Heart right ventricle (tissue), 16 donors: ENCODE data around the gene MBD5. TPM values are rescaled to one million over a fixed set of nuclear protein-coding genes. Genes with fewer than 3 reads are reported as not detected.

Source experiments
- ATAC-seq, 8 donors: fragments of 200-7000 bp; cut with Tn5 transposase; one replicate each; pipeline ENCODE4 v1.9.1; 2020; ENCODE audit warnings: mild to moderate bottlenecking in 8 of 8, moderate library complexity in 8 of 8, moderate number of reproducible peaks in 1 of 8
- DNase-seq, 2 donors: peaks; one replicate each; pipeline ENCODE4 v3.0.0-alpha.2; 2020
- H3K27ac ChIP-seq, 10 donors: fragments of 200-600 bp; sonication (generic) in 2 of 10; one replicate each; pipeline versions ENCODE4 v1.5.0 to v1.8.0; 2020 to 2022; ENCODE audit warnings: mild to moderate bottlenecking in 3 of 10
- H3K27me3 ChIP-seq, 7 donors: fragments of 200-600 bp; one replicate each; pipeline ENCODE4 v1.8.0; 2021 to 2022; ENCODE audit warnings: mild to moderate bottlenecking in 2 of 7
- H3K36me3 ChIP-seq, 9 donors: fragments of 200-600 bp; sonication (generic) in 1 of 9; one replicate each; pipeline versions ENCODE4 v1.5.0 to v1.8.0; 2020 to 2022; ENCODE audit warnings: mild to moderate bottlenecking in 2 of 9
- H3K4me1 ChIP-seq, 9 donors: fragments of 200-600 bp; sonication (generic) in 1 of 9; one replicate each; pipeline versions ENCODE4 v1.5.0 to v1.8.0; 2020 to 2022; ENCODE audit warnings: mild to moderate bottlenecking in 4 of 9
- H3K4me3 ChIP-seq, 10 donors: fragments of 200-600 bp; sonication (generic) in 2 of 10; one replicate each; pipeline versions ENCODE4 v1.5.0 to v1.8.0; 2020 to 2022; ENCODE audit warnings: mild to moderate bottlenecking in 7 of 10, moderate library complexity in 2 of 10
- H3K9me3 ChIP-seq, 11 donors: fragments of 200-600 bp in 10 of 11; sonication (generic) in 2 of 11; one replicate each; pipeline versions ENCODE4 v1.5.0 to v1.8.0; 2013 to 2022; ENCODE audit warnings: mild to moderate bottlenecking in 2 of 11, control low read depth in 1 of 11, moderate library complexity in 1 of 11
- CTCF ChIP-seq, 9 donors: fragments of 200-600 bp; sonication (generic) in 2 of 9; IDR thresholded peaks; one replicate each; pipeline versions ENCODE4 v1.5.0 to v1.8.0; 2021 to 2022; ENCODE audit warnings: antibody characterized with exemption in 9 of 9, mild to moderate bottlenecking in 5 of 9, moderate library complexity in 1 of 9
- WGBS, 2 donors: extraction: QIAGEN DNeasy Blood & Tissue Kit; methylation state at CpG; one replicate each; pipeline ENCODE4 v1.1.7; 2013; ENCODE audit warnings: inconsistent platforms in 1 of 2; 5-methylcytosine and 5-hydroxymethylcytosine counted together
- intact Hi-C, 10 donors: fragments of 100-400 bp; cut with DNase I; formaldehyde crosslinking; loops; one replicate each; pipeline versions ENCODE4 v1.11.1 to v1.14.2; 2022
- polyA plus RNA-seq, 2 donors: library from polyadenylated mRNA; stranded (reverse); fragments of 200-250 nt; gene quantifications; one replicate each; pipeline ENCODE4 v1.2.3, GENCODE V29; 2013
- total RNA-seq, 10 donors: library from RNA; stranded (reverse); fragmentation: NEBNext Ultra II Directional in 3 of 10; extraction: Animal tissue kit (Norgen Biotek cat#: 25700) in 3 of 10; gene quantifications; one replicate each; pipeline versions ENCODE4 v1.2.1 to v1.2.4, GENCODE V29; 2021 to 2023
- donor health status: Arrhythmogenic right ventricular cardiomyopathy.
- donor health status: ischemic (EF 13 %, LVEDD 7.1; RV severe dilation, severe dysfunction).
- donor health status: healthy with polysubstance abuse.
- donor health status: DM: no; HTN: yes; CAD: no.
- donor health status: DM: no; HTN: no; CAD: no.
- donor health status: ischemic (EF 25% LVEDD 6.9; RV normal size, moderate dysfunction).
- donor health status: ischemic (EF 25% LVEDD 5.7; RV mildly dilated, moderate dysfunction).
- donor health status: healthy.
- donor health status: DM: yes; HTN: yes; CAD: no.
- donor health status: Ischemic cardiomyopathy.
- donor health status: ischemic (EF 35%, LVEDD 5.7; RV mildly dilated, moderate dysfunction).
- donor health status: nonischemic (EF 11% LVEDD 7.7; RV severe dilation, severe dysfunction).
- donor health status: DM: yes; HTN: yes; CAD: no.
- donor health status: PGD.
- donor health status: ischemic (EF 29% LVEDD 5.4; RV normal size, mild dysfunction).
- donor health status: nonischemic (EF 23%, LVEDD 6.1; RV moderate dilation, normal function).

The MBD5 gene
- total and polyA plus RNA-seq, 12 donors, result 3.4 to 39.8 (median 35.2) TPM

DNA sequence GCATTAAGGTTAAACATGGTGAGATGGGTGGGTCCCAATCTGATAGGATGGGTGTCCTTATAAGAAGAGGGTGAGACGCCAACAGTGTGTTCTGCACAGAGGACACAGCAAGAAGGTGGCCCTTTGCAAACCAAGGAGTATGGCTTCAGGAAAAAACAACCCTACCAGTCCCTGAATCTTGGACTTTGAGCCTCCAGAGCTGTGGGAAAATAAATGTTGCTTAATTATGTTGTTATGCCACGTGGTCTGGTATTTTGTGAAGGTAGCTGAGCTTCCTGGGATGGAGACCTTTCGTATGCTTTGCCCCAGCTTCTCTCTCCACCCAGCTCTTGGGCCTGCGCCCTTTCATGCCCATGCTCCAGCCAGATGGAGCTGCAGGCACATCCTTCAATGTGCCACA lies 509.5 kb downstream of the MBD5 start:
- Histone ChIP-seq H3K4me1 (peaks cover 0 to 14% (median 0%) of the 10 kb centered on the region in 9 donors), H3K4me3 (no peak overlapping the region), H3K27me3 (peaks cover 0 to 3% (median 0%) of the 10 kb centered on the region in 7 donors), H3K36me3 (no peaks in the 10 kb centered on the region), H3K9me3 (no peaks in the 10 kb centered on the region), H3K27ac (no peak overlapping the region)
- intact Hi-C loops, result no loop called here
- 85 to 89% methylated on average over 4 of the region's 4 CpGs for WGBS, 2 donors
- TF ChIP-seq CTCF (IDR thresholded peaks at IDR 0.05), result no peak
- DNase-seq (no peak), ATAC-seq (no peak)

- Histone ChIP-seq H3K4me3 (no peak overlapping the region), H3K36me3 (no peaks in the 10 kb centered on the region), H3K9me3 (no peaks in the 10 kb centered on the region), H3K4me1 (peaks cover 0 to 14% (median 0%) of the 10 kb centered on the region in 9 donors), H3K27me3 (peaks cover 0 to 3% (median 0%) of the 10 kb centered on the region in 7 donors), H3K27ac (no peak overlapping the region)
- TF ChIP-seq CTCF (IDR thresholded peaks at IDR 0.05), result no peak
- intact Hi-C loops, result no loop called here
- WGBS, 2 donors, result 60 to 72% methylated on average over 7 of the region's 7 CpGs
- ATAC-seq (peak in 1 of 8 donors; percentile 23), DNase-seq (no peak)
Observed at GRCh38 chr2:148531235-148531634, 510.3 kb downstream of the MBD5 start.

- TF ChIP-seq CTCF (IDR thresholded peaks at IDR 0.05), result no peak
- intact Hi-C loops, result no loop called here
- ATAC-seq, result peak in 1 of 8 donors; percentile 14
- Histone ChIP-seq H3K36me3 (no peaks in the 10 kb centered on the region), H3K4me1 (peaks cover 0 to 14% (median 0%) of the 10 kb centered on the region in 9 donors), H3K9me3 (no peaks in the 10 kb centered on the region), H3K27ac (no peak overlapping the region), H3K4me3 (no peak overlapping the region), H3K27me3 (peaks cover 0 to 3% (median 0%) of the 10 kb centered on the region in 7 donors)
- WGBS, 2 donors, result 52 to 57% methylated on average over 13 of the region's 13 CpGs
- no peak for DNase-seq
Observed at GRCh38 chr2:148531669-148532428, 511.0 kb downstream of the MBD5 start.

- no peak for DNase-seq
- no peak for TF ChIP-seq CTCF (IDR thresholded peaks at IDR 0.05)
- Histone ChIP-seq H3K4me1 (peaks cover 0 to 14% (median 0%) of the 10 kb centered on the region in 9 donors), H3K4me3 (no peak overlapping the region), H3K9me3 (no peaks in the 10 kb centered on the region), H3K27ac (no peak overlapping the region), H3K27me3 (peaks cover 0 to 3% (median 0%) of the 10 kb centered on the region in 7 donors), H3K36me3 (no peaks in the 10 kb centered on the region)
- intact Hi-C loops, result no loop called here
- no peak for ATAC-seq
- 89 to 91% methylated on average over 8 of the region's 8 CpGs for WGBS, 2 donors
Observed at GRCh38 chr2:148533004-148533403, 512.1 kb downstream of the MBD5 start.
